WERI-Rb-1 (cell line): Measurements from ENCODE around the gene AP1S3.

Experiments used
- DNase-seq: peaks from one replicate; pipeline ENCODE4 v3.0.0-alpha.2; 2020
- H3K27ac ChIP-seq: fragments of 250-450 bp; sonication (Bioruptor Pico); 2 replicates; pipeline ENCODE4 v1.5.1; 2020; ENCODE audit warnings: mild to moderate bottlenecking, moderate library complexity
- H3K27me3 ChIP-seq: fragments of 250-450 bp; sonication (Bioruptor Pico); 2 replicates; pipeline ENCODE4 v1.5.1; 2021; ENCODE audit warnings: mild to moderate bottlenecking, low read depth, moderate library complexity; ENCODE audit not compliant: insufficient read depth, severe bottlenecking
- H3K36me3 ChIP-seq: fragments of 250-450 bp; sonication (Bioruptor Pico); 2 replicates; pipeline ENCODE4 v1.5.1; 2020; ENCODE audit warnings: mild to moderate bottlenecking, moderate library complexity
- H3K4me3 ChIP-seq: 2 replicates; pipeline ENCODE4 v1.5.1; 2011; ENCODE audit warnings: low read depth, mild to moderate bottlenecking, control low read depth, low read length
- H3K9me3 ChIP-seq: fragments of 250-450 bp; sonication (Bioruptor Pico); 2 replicates; pipeline ENCODE4 v1.5.1; 2021; ENCODE audit warnings: mild to moderate bottlenecking, moderate library complexity; ENCODE audit not compliant: severe bottlenecking
- TF ChIP-seq, protein P1 (sequence below): IDR thresholded peaks from 2 replicates; pipeline ENCODE4 v1.5.1; 2011; ENCODE audit warnings: low read depth, mild to moderate bottlenecking, control low read depth, inconsistent platforms, low read length

AP1S3 gene

GRCh38 chr2:223736488-223736887, 100.9 kb downstream of the AP1S3 start:
- no peak for DNase-seq
- TF ChIP-seq, protein P1, sequence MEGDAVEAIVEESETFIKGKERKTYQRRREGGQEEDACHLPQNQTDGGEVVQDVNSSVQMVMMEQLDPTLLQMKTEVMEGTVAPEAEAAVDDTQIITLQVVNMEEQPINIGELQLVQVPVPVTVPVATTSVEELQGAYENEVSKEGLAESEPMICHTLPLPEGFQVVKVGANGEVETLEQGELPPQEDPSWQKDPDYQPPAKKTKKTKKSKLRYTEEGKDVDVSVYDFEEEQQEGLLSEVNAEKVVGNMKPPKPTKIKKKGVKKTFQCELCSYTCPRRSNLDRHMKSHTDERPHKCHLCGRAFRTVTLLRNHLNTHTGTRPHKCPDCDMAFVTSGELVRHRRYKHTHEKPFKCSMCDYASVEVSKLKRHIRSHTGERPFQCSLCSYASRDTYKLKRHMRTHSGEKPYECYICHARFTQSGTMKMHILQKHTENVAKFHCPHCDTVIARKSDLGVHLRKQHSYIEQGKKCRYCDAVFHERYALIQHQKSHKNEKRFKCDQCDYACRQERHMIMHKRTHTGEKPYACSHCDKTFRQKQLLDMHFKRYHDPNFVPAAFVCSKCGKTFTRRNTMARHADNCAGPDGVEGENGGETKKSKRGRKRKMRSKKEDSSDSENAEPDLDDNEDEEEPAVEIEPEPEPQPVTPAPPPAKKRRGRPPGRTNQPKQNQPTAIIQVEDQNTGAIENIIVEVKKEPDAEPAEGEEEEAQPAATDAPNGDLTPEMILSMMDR = no peak
- no peak overlapping the region for H3K4me3 ChIP-seq
- H3K9me3 ChIP-seq = no peaks in the 10 kb centered on the region
- H3K27me3 ChIP-seq = no peaks in the 10 kb centered on the region
- H3K36me3 ChIP-seq = no peaks in the 10 kb centered on the region
- H3K27ac ChIP-seq = no peak overlapping the region

GRCh38 chr2:223735659-223736244, 101.6 kb downstream of the AP1S3 start:
- DNase-seq = no peak
- Histone ChIP-seq H3K27ac (no peak overlapping the region), H3K4me3 (no peak overlapping the region), H3K27me3 (no peaks in the 10 kb centered on the region), H3K9me3 (no peaks in the 10 kb centered on the region), H3K36me3 (no peaks in the 10 kb centered on the region)
- TF ChIP-seq, protein P1 = no peak

- Histone ChIP-seq H3K36me3 (no peaks in the 10 kb centered on the region), H3K9me3 (no peaks in the 10 kb centered on the region), H3K4me3 (no peak overlapping the region), H3K27ac (no peak overlapping the region), H3K27me3 (no peaks in the 10 kb centered on the region)
- no peak for DNase-seq
- TF ChIP-seq, protein P1 = no peak
Observed at GRCh38 chr2:223735035-223735640, 102.2 kb downstream of the AP1S3 start.

GRCh38 chr2:223734346-223734745, 103.0 kb downstream of the AP1S3 start:
- no peak overlapping the region for H3K4me3 ChIP-seq
- TF ChIP-seq, protein P1 = no peak
- H3K36me3 ChIP-seq = no peaks in the 10 kb centered on the region
- no peak overlapping the region for H3K27ac ChIP-seq
- H3K9me3 ChIP-seq = no peaks in the 10 kb centered on the region
- no peaks in the 10 kb centered on the region for H3K27me3 ChIP-seq
- DNase-seq = no peak

- no peak for DNase-seq
- Histone ChIP-seq H3K9me3 (no peaks in the 10 kb centered on the region), H3K4me3 (no peak overlapping the region), H3K27me3 (no peaks in the 10 kb centered on the region), H3K27ac (no peak overlapping the region), H3K36me3 (no peaks in the 10 kb centered on the region)
- TF ChIP-seq, protein P1 = no peak
Observed at GRCh38 chr2:223732346-223732745, 105.0 kb downstream of the AP1S3 start.

GRCh38 chr2:223731503-223731902, 105.9 kb downstream of the AP1S3 start:
- Histone ChIP-seq H3K4me3 (no peak overlapping the region), H3K27me3 (no peaks in the 10 kb centered on the region), H3K9me3 (no peaks in the 10 kb centered on the region), H3K27ac (no peak overlapping the region), H3K36me3 (no peaks in the 10 kb centered on the region)
- DNase-seq = no peak
- TF ChIP-seq, protein P1 = no peak
